Mucosa of stomach (tissue), 1 donor: ENCODE data around the gene CX3CL1.

Experiments used
- H3K27me3 ChIP-seq: one replicate; pipeline ENCODE4 v1.7.0; 2013; ENCODE audit warnings: mild to moderate bottlenecking, low read length; ENCODE audit not compliant: control insufficient read depth, insufficient read depth
- H3K36me3 ChIP-seq: one replicate; pipeline ENCODE4 v1.7.0; 2013; ENCODE audit warnings: low read length; ENCODE audit not compliant: control insufficient read depth, insufficient read depth
- H3K4me1 ChIP-seq: one replicate; pipeline ENCODE4 v1.7.0; 2013; ENCODE audit warnings: mild to moderate bottlenecking, low read length; ENCODE audit not compliant: control insufficient read depth, insufficient read depth
- H3K4me3 ChIP-seq: one replicate; pipeline ENCODE4 v1.7.0; 2013; ENCODE audit warnings: low read length
- H3K9ac ChIP-seq: one replicate; pipeline ENCODE4 v1.7.0; 2013; ENCODE audit warnings: mild to moderate bottlenecking, low read length, moderate library complexity
- H3K9me3 ChIP-seq: one replicate; pipeline ENCODE4 v1.7.0; 2013; ENCODE audit warnings: mild to moderate bottlenecking, low read length, moderate library complexity; ENCODE audit not compliant: control insufficient read depth
- donor health status: Pancreatic carcinoma.

CX3CL1 gene

GRCh38 chr16:57345021-57345420 is 27.3 kb upstream of the CX3CL1 start:
- Histone ChIP-seq H3K4me1 (peaks cover 10% of the 10 kb centered on the region), H3K4me3 (no peak overlapping the region), H3K9ac (no peak overlapping the region), H3K36me3 (no peaks in the 10 kb centered on the region), H3K9me3 (no peaks in the 10 kb centered on the region), H3K27me3 (peaks cover 4% of the 10 kb centered on the region)

- peaks cover 4% of the 10 kb centered on the region for H3K27me3 ChIP-seq
- no peaks in the 10 kb centered on the region for H3K36me3 ChIP-seq
- H3K4me1 ChIP-seq = peaks cover 10% of the 10 kb centered on the region
- H3K9ac ChIP-seq = no peak overlapping the region
- no peaks in the 10 kb centered on the region for H3K9me3 ChIP-seq
- no peak overlapping the region for H3K4me3 ChIP-seq
Measured at GRCh38 chr16:57345666-57346204, 26.6 kb upstream of the CX3CL1 start.

DNA sequence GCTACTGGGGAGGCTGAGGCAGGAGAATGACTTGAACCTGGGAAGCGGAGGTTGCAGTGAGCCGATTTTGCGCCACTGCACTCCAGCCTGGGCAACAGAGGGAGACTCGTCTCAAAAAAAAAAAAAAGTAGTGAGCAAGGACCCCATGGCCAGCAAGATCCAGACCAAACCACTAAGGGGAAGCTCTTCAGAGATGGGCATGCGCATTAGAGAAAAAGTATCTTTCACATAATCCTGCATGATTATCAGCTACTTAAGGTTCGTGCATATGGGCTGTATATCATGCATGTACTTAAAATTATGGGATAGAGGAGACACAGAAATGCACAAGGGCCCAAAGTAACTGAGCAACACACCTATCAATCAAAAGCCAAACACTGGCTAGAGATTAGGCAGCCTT is 24.4 kb upstream of the CX3CL1 start:
- no peak overlapping the region for H3K9ac ChIP-seq
- H3K9me3 ChIP-seq = no peaks in the 10 kb centered on the region
- no peaks in the 10 kb centered on the region for H3K36me3 ChIP-seq
- no peak overlapping the region for H3K4me3 ChIP-seq
- H3K27me3 ChIP-seq = peaks cover 4% of the 10 kb centered on the region
- no peaks in the 10 kb centered on the region for H3K4me1 ChIP-seq

GRCh38 chr16:57348327-57348726 is 24.0 kb upstream of the CX3CL1 start:
- no peak overlapping the region for H3K4me3 ChIP-seq

GRCh38 chr16:57349212-57350031 is 22.9 kb upstream of the CX3CL1 start:
- Histone ChIP-seq H3K9ac (no peak overlapping the region), H3K36me3 (no peaks in the 10 kb centered on the region), H3K4me3 (no peak overlapping the region), H3K27me3 (peaks cover 4% of the 10 kb centered on the region), H3K9me3 (no peaks in the 10 kb centered on the region), H3K4me1 (no peaks in the 10 kb centered on the region)

More at GRCh38 chr16:57348327-57348726, 24.0 kb upstream of the CX3CL1 start:
- Histone ChIP-seq H3K36me3 (no peaks in the 10 kb centered on the region), H3K9me3 (no peaks in the 10 kb centered on the region), H3K9ac (no peak overlapping the region), H3K27me3 (peaks cover 4% of the 10 kb centered on the region), H3K4me1 (no peaks in the 10 kb centered on the region)

DNA sequence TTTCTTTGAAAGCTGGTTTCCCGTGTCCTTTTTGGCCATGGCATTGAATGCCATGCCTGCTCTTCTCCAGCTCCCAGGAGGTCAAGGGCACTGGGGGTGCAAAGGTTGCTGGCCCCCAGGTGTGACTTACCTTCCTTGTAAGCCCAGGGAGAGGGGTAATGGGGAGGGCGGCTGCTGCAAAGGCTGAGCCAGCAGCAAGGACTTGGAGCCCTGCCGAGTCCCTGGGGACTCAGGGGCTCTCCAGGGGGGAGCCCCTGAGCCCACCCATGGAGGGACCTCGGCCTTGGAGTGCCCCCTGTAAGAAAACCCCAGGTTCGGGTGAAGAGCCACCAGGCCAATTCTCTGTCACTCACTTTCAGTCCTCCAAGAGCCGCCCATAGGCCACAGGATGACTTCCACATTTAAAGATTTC is 19.6 kb upstream of the CX3CL1 start:
- Histone ChIP-seq H3K4me1 (no peaks in the 10 kb centered on the region), H3K9ac (no peak overlapping the region), H3K9me3 (no peaks in the 10 kb centered on the region), H3K27me3 (peaks cover 4% of the 10 kb centered on the region), H3K4me3 (no peak overlapping the region), H3K36me3 (no peaks in the 10 kb centered on the region)

- Histone ChIP-seq H3K9me3 (no peaks in the 10 kb centered on the region), H3K4me3 (no peak overlapping the region), H3K36me3 (no peaks in the 10 kb centered on the region), H3K27me3 (peaks cover 4% of the 10 kb centered on the region), H3K4me1 (no peaks in the 10 kb centered on the region), H3K9ac (no peak overlapping the region)
Measured at GRCh38 chr16:57354311-57354710, 18.0 kb upstream of the CX3CL1 start.

DNA sequence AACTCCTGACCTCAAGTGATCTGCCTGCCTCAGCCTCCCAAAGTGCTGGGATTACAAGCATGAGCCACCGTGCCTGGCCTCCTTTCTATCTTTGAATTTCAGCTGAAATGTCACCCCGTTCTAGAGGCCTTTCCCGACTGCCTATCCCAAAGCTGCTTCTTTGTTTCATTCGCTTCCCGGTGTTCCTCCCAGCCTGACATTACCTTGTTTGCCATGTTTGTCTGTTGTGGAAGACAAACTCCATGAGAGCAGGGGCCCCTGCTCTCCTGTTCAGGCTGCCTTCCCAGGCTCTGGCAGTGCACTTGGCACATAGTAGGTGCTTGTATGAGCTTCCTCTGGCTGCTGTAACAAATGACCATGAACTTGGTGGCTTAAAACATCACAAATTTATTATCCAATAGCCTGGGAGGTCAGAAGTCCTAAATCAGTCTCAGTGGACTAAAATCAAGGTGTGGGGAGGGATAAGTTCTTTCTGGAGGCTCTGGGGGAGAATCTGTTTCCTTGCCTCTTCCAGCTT is 16.3 kb upstream of the CX3CL1 start:
- no peak overlapping the region for H3K9ac ChIP-seq
- H3K27me3 ChIP-seq = no peaks in the 10 kb centered on the region
- no peaks in the 10 kb centered on the region for H3K9me3 ChIP-seq
- no peak overlapping the region for H3K4me3 ChIP-seq
- no peaks in the 10 kb centered on the region for H3K36me3 ChIP-seq
- H3K4me1 ChIP-seq = no peaks in the 10 kb centered on the region

GRCh38 chr16:57356547-57356946 is 15.7 kb upstream of the CX3CL1 start:
- Histone ChIP-seq H3K4me1 (no peaks in the 10 kb centered on the region), H3K27me3 (no peaks in the 10 kb centered on the region), H3K9me3 (no peaks in the 10 kb centered on the region), H3K9ac (no peak overlapping the region), H3K4me3 (no peak overlapping the region), H3K36me3 (no peaks in the 10 kb centered on the region)

- Histone ChIP-seq H3K4me3 (no peak overlapping the region), H3K4me1 (no peaks in the 10 kb centered on the region), H3K9me3 (no peaks in the 10 kb centered on the region), H3K9ac (no peak overlapping the region), H3K27me3 (no peaks in the 10 kb centered on the region), H3K36me3 (no peaks in the 10 kb centered on the region)
Measured at GRCh38 chr16:57357330-57358085, 14.8 kb upstream of the CX3CL1 start.

DNA sequence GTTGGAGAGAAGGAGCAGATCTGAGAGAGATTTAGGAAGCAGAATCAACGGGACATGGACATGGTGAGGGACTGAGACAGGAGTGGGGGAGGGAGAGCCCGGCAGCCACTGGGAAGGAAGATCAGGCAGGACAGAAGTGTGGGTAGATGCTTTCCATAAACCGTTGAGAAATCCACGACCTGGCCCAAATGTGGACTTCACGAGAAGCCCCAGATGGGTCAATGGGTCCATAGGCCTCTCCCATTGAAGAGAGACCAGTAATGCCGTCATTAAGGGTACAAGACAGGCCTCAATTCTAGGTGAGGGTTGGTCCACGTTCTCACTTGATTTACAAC is 14.2 kb upstream of the CX3CL1 start:
- Histone ChIP-seq H3K27me3 (no peaks in the 10 kb centered on the region), H3K36me3 (no peaks in the 10 kb centered on the region), H3K4me3 (no peak overlapping the region), H3K4me1 (no peaks in the 10 kb centered on the region), H3K9me3 (no peaks in the 10 kb centered on the region), H3K9ac (no peak overlapping the region)

DNA sequence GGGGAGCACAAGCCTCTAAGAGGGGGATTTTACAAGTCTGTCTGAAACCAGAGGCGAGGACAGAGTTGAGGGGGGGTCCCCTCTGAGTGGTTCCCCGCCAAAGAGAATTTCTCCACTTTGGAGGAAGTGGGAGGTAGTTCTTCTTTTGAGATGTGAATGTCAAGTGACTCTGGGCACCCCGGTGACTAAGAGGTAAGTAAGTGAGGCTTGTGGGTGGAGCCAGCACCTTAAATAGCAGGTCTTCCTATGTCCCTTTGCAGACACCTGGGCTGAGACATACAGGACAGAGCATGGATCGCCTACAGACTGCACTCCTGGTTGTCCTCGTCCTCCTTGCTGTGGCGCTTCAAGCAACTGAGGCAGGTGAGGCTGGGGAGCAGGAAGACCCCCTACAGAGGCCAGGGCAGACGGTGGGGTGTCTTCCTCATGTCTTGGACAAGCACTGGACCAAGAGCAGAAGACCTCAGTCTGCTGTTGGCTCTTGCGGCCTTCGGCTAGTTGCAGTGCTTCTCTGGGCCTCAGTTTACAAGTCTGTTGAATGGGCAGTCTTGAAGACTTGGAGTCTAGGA is 13.7 kb upstream of the CX3CL1 start, which contains the start of gene CCL22:
CCL22 (plus strand) TSS at position 257 of the 569 bp plus-strand sequence; CDS start at position 291, 34 bp downstream.
- Histone ChIP-seq H3K36me3 (no peaks in the 10 kb centered on the region), H3K9me3 (no peaks in the 10 kb centered on the region), H3K4me1 (no peaks in the 10 kb centered on the region), H3K4me3 (no peak within 1 kb of the TSS), H3K9ac (no peak within 1 kb of the TSS), H3K27me3 (peaks cover 3% of the 10 kb centered on the region)
